Calu3 (cell line): Measurements from ENCODE around the gene GPC3. TPM values are rescaled to one million over a fixed set of nuclear protein-coding genes. Genes with fewer than 3 reads are reported as not detected.

ENCODE experiments used
- BruUV-seq: library from RNA; stranded (reverse); fragments of 400-500 nt; replicated peaks from 2 replicates; lab custom pipeline; 2021; lab: Mats Ljungman, UMichigan
- CTCF ChIA-PET: fragments of 300-600 bp; sonication (Branson Sonifier 250); formaldehyde crosslinking; loops from one replicate; lab custom pipeline; 2022; ENCODE audit warnings: antibody characterized with exemption; lab: Charles Lee
- DNase-seq: peaks from one replicate; pipeline ENCODE4 v3.0.0; 2022
- H3K27ac Mint-ChIP-seq: one replicate; pipeline ENCODE4 v1.8.0; 2022; ENCODE audit warnings: mixed read lengths; ENCODE audit not compliant: unreplicated experiment
- H3K27me3 Mint-ChIP-seq: one replicate; pipeline ENCODE4 v1.8.0; 2022; ENCODE audit warnings: mixed read lengths; ENCODE audit not compliant: unreplicated experiment
- H3K36me3 Mint-ChIP-seq: one replicate; pipeline ENCODE4 v1.8.0; 2022; ENCODE audit warnings: mild to moderate bottlenecking, moderate library complexity, mixed read lengths; ENCODE audit not compliant: insufficient read depth, unreplicated experiment
- H3K4me1 Mint-ChIP-seq: one replicate; pipeline ENCODE4 v1.8.0; 2022; ENCODE audit warnings: mild to moderate bottlenecking, low read depth, mixed read lengths; ENCODE audit not compliant: unreplicated experiment
- H3K4me3 Mint-ChIP-seq: one replicate; pipeline ENCODE4 v1.8.0; 2022; ENCODE audit warnings: mild to moderate bottlenecking, low read depth, moderate library complexity, mixed read lengths; ENCODE audit not compliant: unreplicated experiment
- H3K9me3 Mint-ChIP-seq: one replicate; pipeline ENCODE4 v1.8.0; 2022; ENCODE audit warnings: low read depth, mixed read lengths; ENCODE audit not compliant: unreplicated experiment
- intact Hi-C: fragments of 100-400 bp; cut with micrococcal nuclease; formaldehyde crosslinking; loops from one replicate; pipeline ENCODE4 v1.10.0; 2022; ENCODE audit not compliant: unreplicated experiment
- total RNA-seq: library from RNA; stranded (reverse); gene quantifications from 2 replicates; pipeline ENCODE4 v1.2.3, GENCODE V29; 2022
- TF ChIP-seq, protein P1 (sequence below): fragments of 200-600 bp; IDR thresholded peaks from one replicate; pipeline ENCODE4 v1.8.0; 2022; ENCODE audit warnings: antibody characterized with exemption; ENCODE audit not compliant: unreplicated experiment

Gene GPC3
- total RNA-seq, 1 experiment from 2014 or later: 2.3 TPM

- Mint-ChIP-seq H3K36me3 (no peaks in the 10 kb centered on the region), H3K9me3 (no peaks in the 10 kb centered on the region), H3K27me3 (no peaks in the 10 kb centered on the region), H3K27ac (no peak overlapping the region), H3K4me3 (no peak overlapping the region), H3K4me1 (no peaks in the 10 kb centered on the region)
- CTCF ChIA-PET: no interaction called here
- intact Hi-C loops: no loop called here
- TF ChIP-seq, protein P1, sequence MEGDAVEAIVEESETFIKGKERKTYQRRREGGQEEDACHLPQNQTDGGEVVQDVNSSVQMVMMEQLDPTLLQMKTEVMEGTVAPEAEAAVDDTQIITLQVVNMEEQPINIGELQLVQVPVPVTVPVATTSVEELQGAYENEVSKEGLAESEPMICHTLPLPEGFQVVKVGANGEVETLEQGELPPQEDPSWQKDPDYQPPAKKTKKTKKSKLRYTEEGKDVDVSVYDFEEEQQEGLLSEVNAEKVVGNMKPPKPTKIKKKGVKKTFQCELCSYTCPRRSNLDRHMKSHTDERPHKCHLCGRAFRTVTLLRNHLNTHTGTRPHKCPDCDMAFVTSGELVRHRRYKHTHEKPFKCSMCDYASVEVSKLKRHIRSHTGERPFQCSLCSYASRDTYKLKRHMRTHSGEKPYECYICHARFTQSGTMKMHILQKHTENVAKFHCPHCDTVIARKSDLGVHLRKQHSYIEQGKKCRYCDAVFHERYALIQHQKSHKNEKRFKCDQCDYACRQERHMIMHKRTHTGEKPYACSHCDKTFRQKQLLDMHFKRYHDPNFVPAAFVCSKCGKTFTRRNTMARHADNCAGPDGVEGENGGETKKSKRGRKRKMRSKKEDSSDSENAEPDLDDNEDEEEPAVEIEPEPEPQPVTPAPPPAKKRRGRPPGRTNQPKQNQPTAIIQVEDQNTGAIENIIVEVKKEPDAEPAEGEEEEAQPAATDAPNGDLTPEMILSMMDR: no peak
- DNase-seq: no peak
- BruUV-seq: no TSS peak
These were observed 55.4 kb downstream of the GPC3 start for GRCh38 chrX:133929836-133930464.

GRCh38 chrX:133928365-133928764 lies 57.0 kb downstream of the GPC3 start:
- CTCF ChIA-PET: no interaction called here
- Mint-ChIP-seq H3K9me3 (no peaks in the 10 kb centered on the region), H3K4me1 (no peaks in the 10 kb centered on the region), H3K27ac (no peak overlapping the region), H3K4me3 (no peak overlapping the region), H3K36me3 (no peaks in the 10 kb centered on the region), H3K27me3 (no peaks in the 10 kb centered on the region)
- TF ChIP-seq, protein P1: no peak
- BruUV-seq: no TSS peak
- intact Hi-C loops: no loop called here
- no peak for DNase-seq

GRCh38 chrX:133926809-133927208 lies 58.6 kb downstream of the GPC3 start:
- Mint-ChIP-seq H3K9me3 (no peaks in the 10 kb centered on the region), H3K27me3 (no peaks in the 10 kb centered on the region), H3K27ac (no peak overlapping the region), H3K4me3 (no peak overlapping the region), H3K36me3 (no peaks in the 10 kb centered on the region), H3K4me1 (peaks cover 4% of the 10 kb centered on the region)
- no TSS peak for BruUV-seq
- DNase-seq: no peak
- CTCF ChIA-PET: no interaction called here
- intact Hi-C loops: no loop called here
- TF ChIP-seq, protein P1: no peak

GRCh38 chrX:133926099-133926498 lies 59.3 kb downstream of the GPC3 start:
- Mint-ChIP-seq H3K9me3 (no peaks in the 10 kb centered on the region), H3K36me3 (no peaks in the 10 kb centered on the region), H3K4me1 (peaks cover 11% of the 10 kb centered on the region), H3K27me3 (no peaks in the 10 kb centered on the region), H3K27ac (no peak overlapping the region), H3K4me3 (no peak overlapping the region)
- CTCF ChIA-PET: no interaction called here
- no peak for DNase-seq
- intact Hi-C loops: no loop called here
- no TSS peak for BruUV-seq
- TF ChIP-seq, protein P1: no peak
